HCT116 (cell line): Measurements from ENCODE around the gene LCMT1. TPM values are rescaled to one million over a fixed set of nuclear protein-coding genes. Genes with fewer than 3 reads are reported as not detected.
A peak's percentile ranks its signal among the peaks of the same experiment; 100 is the strongest.

Experiments used
- ATAC-seq: fragments of 200-7000 bp; cut with Tn5 transposase; 2 replicates; pipeline ENCODE4 v1.9.1; 2020; ENCODE audit warnings: mild to moderate bottlenecking, moderate library complexity
- BruUV-seq: library from RNA; stranded (reverse); fragments of 400-500 nt; replicated peaks from 2 replicates; lab custom pipeline; 2021; lab: Mats Ljungman, UMichigan
- CTCF ChIA-PET: fragments of 300-600 bp; sonication (Branson Sonifier 250); formaldehyde crosslinking; loops from one replicate; lab custom pipeline; 2021; ENCODE audit warnings: antibody characterized with exemption; lab: Charles Lee
- POLR2A ChIA-PET: fragments of 300-600, 350-600 bp; sonication (Branson Sonifier 250); formaldehyde crosslinking; loops from one replicate; lab custom pipeline; 2021; ENCODE audit warnings: antibody characterized with exemption; lab: Charles Lee
- RAD21 ChIA-PET, 2 experiments: fragments of 300-600 bp; sonication (Branson Sonifier 250); formaldehyde crosslinking; loops; one replicate each; lab custom pipeline; 2023; ENCODE audit warnings: low total read pairs in 2 of 2; ENCODE audit not compliant: uncharacterized antibody in 2 of 2, unreplicated experiment in 2 of 2, low non-redundant PET in 1 of 2; lab: Charles Lee
- DNase-seq: peaks from one replicate; pipeline ENCODE4 v3.0.0-alpha.2; 2010; ENCODE audit warnings: low read depth, low spot score
- H2AFZ ChIP-seq: fragments of 200-600 bp; shearing (Covaris generic), sonication (generic); 2 replicates; pipeline ENCODE4 v1.6.1; 2017; ENCODE audit warnings: low read depth, mixed run types, mixed read lengths, antibody characterized with exemption, low read length; ENCODE audit not compliant: poor library complexity, severe bottlenecking
- H3K27ac ChIP-seq: 2 replicates; pipeline ENCODE4 v1.5.1; 2012; ENCODE audit warnings: low read depth, low read length
- H3K27me3 ChIP-seq: fragments of 200-600 bp; sonication (generic); 2 replicates; pipeline ENCODE4 v1.6.1; 2016; ENCODE audit warnings: mixed run types, low read length, mixed read lengths; ENCODE audit not compliant: insufficient read depth
- H3K36me3 ChIP-seq, 2 experiments: fragments of 200-500 bp in 1 of 2; fragments of 200-600 bp in 1 of 2; sonication (Bioruptor generic) in 1 of 2; sonication (generic) in 1 of 2; 2 replicates each; pipeline versions ENCODE4 v1.5.1 to v1.6.1; 2014 to 2016; ENCODE audit warnings: low read length in 2 of 2, inconsistent platforms in 1 of 2, mixed read lengths in 1 of 2, mixed run types in 1 of 2; ENCODE audit not compliant: insufficient read depth in 2 of 2, control insufficient read depth in 1 of 2
- H3K4me1 ChIP-seq, 2 experiments: fragments of 200-600 bp in 1 of 2; sonication (generic) in 1 of 2; 2 replicates each; pipeline versions ENCODE4 v1.5.1 to v1.6.1; 2012 to 2017; ENCODE audit warnings: low read length in 2 of 2, inconsistent platforms in 1 of 2, mild to moderate bottlenecking in 1 of 2, mixed read lengths in 1 of 2, mixed run types in 1 of 2, moderate library complexity in 1 of 2; ENCODE audit not compliant: insufficient read depth in 2 of 2, control insufficient read depth in 1 of 2
- H3K4me2 ChIP-seq: fragments of 200-600 bp; sonication (generic); 2 replicates; pipeline ENCODE4 v1.6.1; 2017; ENCODE audit warnings: mixed run types, low read length, mixed read lengths
- H3K4me3 ChIP-seq, 2 experiments: fragments of 200-600 bp in 1 of 2; sonication (generic) in 1 of 2; replicated peaks in 1 of 2; 2 replicates each; pipeline ENCODE4 v1.5.1; 2011 to 2016; ENCODE audit warnings: low read length in 2 of 2, control low read depth in 1 of 2, low read depth in 1 of 2, mild to moderate bottlenecking in 1 of 2, mixed read lengths in 1 of 2, mixed run types in 1 of 2
- H3K79me2 ChIP-seq: fragments of 200-600 bp; sonication (generic); 2 replicates; pipeline ENCODE4 v1.6.1; 2017; ENCODE audit warnings: mild to moderate bottlenecking, mixed run types, low read length, moderate library complexity, mixed read lengths; ENCODE audit not compliant: insufficient read depth
- H3K9ac ChIP-seq: fragments of 200-600 bp; sonication (generic); 2 replicates; pipeline ENCODE4 v1.6.1; 2016; ENCODE audit warnings: low read length, mixed read lengths
- H3K9me2 ChIP-seq: fragments of 200-600 bp; sonication (generic), shearing (Covaris generic); 2 replicates; pipeline ENCODE4 v1.6.1; 2017; ENCODE audit warnings: mixed run types, mild to moderate bottlenecking, moderate library complexity; ENCODE audit not compliant: insufficient read depth
- H3K9me3 ChIP-seq, 2 experiments: fragments of 200-500 bp in 1 of 2; fragments of 200-600 bp in 1 of 2; sonication (Bioruptor generic) in 1 of 2; sonication (generic) in 1 of 2; 2 replicates each; pipeline ENCODE4 v1.6.1; 2014 to 2017; ENCODE audit warnings: low read length in 2 of 2, mixed read lengths in 2 of 2, inconsistent platforms in 1 of 2, low read depth in 1 of 2, mild to moderate bottlenecking in 1 of 2, mixed run types in 1 of 2, moderate library complexity in 1 of 2; ENCODE audit not compliant: control insufficient read depth in 1 of 2, insufficient read depth in 1 of 2
- H4K20me1 ChIP-seq: fragments of 200-600 bp; sonication (generic), shearing (Covaris generic); 2 replicates; pipeline ENCODE4 v1.6.1; 2017; ENCODE audit warnings: mixed run types, mild to moderate bottlenecking, moderate library complexity; ENCODE audit not compliant: insufficient read depth
- CBX3 ChIP-seq: IDR thresholded peaks from 2 replicates; pipeline ENCODE4 v1.6.1; 2012; ENCODE audit warnings: low read depth
- CEBPB ChIP-seq: IDR thresholded peaks from 2 replicates; pipeline ENCODE4 v1.6.1; 2012; ENCODE audit warnings: low read depth
- CTCF ChIP-seq, 3 experiments: fragments of 200-600 bp in 1 of 3; sonication (generic) in 1 of 3; IDR thresholded peaks in 2 of 3; conservative IDR thresholded peaks in 1 of 3; 2 replicates each; pipeline ENCODE4 v1.5.1; 2012 to 2017; ENCODE audit warnings: low read depth in 2 of 3, low read length in 2 of 3, antibody characterized with exemption in 1 of 3, borderline replicate concordance in 1 of 3, control low read depth in 1 of 3, mild to moderate bottlenecking in 1 of 3, mixed read lengths in 1 of 3, mixed run types in 1 of 3, moderate library complexity in 1 of 3; ENCODE audit not compliant: insufficient read depth in 1 of 3
- EGR1 ChIP-seq: IDR thresholded peaks from 2 replicates; pipeline ENCODE4 v1.6.1; 2012; ENCODE audit warnings: low read depth
- FOSL1 ChIP-seq: IDR thresholded peaks from 2 replicates; pipeline ENCODE4 v1.6.1; 2012; ENCODE audit warnings: low read depth
- JUND ChIP-seq: IDR thresholded peaks from 2 replicates; pipeline ENCODE4 v1.6.1; 2012
- POLR2A ChIP-seq: IDR thresholded peaks from 2 replicates; pipeline ENCODE4 v1.7.0; 2011; ENCODE audit warnings: borderline replicate concordance; ENCODE audit not compliant: insufficient read depth, insufficient read length; ENCODE audit errors: extremely low read depth
- POLR2AphosphoS5 ChIP-seq: IDR thresholded peaks from 2 replicates; pipeline ENCODE4 v1.6.1; 2011; ENCODE audit warnings: mild to moderate bottlenecking, low read depth, low read length, moderate library complexity
- RAD21 ChIP-seq: IDR thresholded peaks from 2 replicates; pipeline ENCODE4 v1.6.1; 2012; ENCODE audit warnings: low read depth, mild to moderate bottlenecking
- SP1 ChIP-seq: IDR thresholded peaks from 2 replicates; pipeline ENCODE4 v1.6.1; 2012; ENCODE audit warnings: low read depth
- YY1 ChIP-seq: IDR thresholded peaks from 2 replicates; pipeline ENCODE4 v1.6.1; 2011; ENCODE audit warnings: low read length, low read depth, moderate library complexity, mild to moderate bottlenecking; ENCODE audit not compliant: insufficient replicate concordance; ENCODE audit errors: extremely low read depth
- ZFX ChIP-seq: fragments of 450-650 bp; IDR thresholded peaks from 2 replicates; pipeline ENCODE4 v1.6.1; 2017
- intact Hi-C: fragments of 100-400 bp; cut with micrococcal nuclease; formaldehyde crosslinking; loops from 2 replicates; pipeline ENCODE4 v1.10.0; 2022
- total RNA-seq: library from RNA; stranded (reverse); gene quantifications from one replicate; pipeline ENCODE4 v1.2.1, GENCODE V29; 2021; ENCODE audit not compliant: unreplicated experiment

LCMT1 gene
- total RNA-seq, 1 experiment from 2014 or later, result 52.4 TPM

GRCh38 chr16:25198021-25198420, 86.5 kb downstream of the LCMT1 start:
- no peak overlapping the region for H3K4me3 ChIP-seq
- no peaks in the 10 kb centered on the region for H4K20me1 ChIP-seq
- TF ChIP-seq CTCF (IDR thresholded peaks at IDR 0.05 in 2 of 3, conservative IDR thresholded peaks at IDR 0.05 in 1 of 3; ENCODE audit: borderline replicate concordance in 1 of 3, insufficient read depth in 1 of 3, low read depth in 2 of 3, low read length in 2 of 3) (no peak), YY1 (no peak), FOSL1 (peak; percentile 42; the same call in 1 of the 2 replicates), CBX3 (no peak), SP1 (peak; percentile 38; the same call in 1 of the 2 replicates)
- ChIA-PET RAD21 (no interaction called here), POLR2A (no interaction called here), CTCF (interaction anchor here (1.8 kb wide), 1 partner anchor 27 kb away, joined by 4 read pairs; no protein-coding TSS in a partner anchor)
- DNase-seq (peak; percentile 51), ATAC-seq (peak; percentile 88)
- intact Hi-C loops, result no loop called here
- BruUV-seq, result no TSS peak
- no peaks in the 10 kb centered on the region for H3K9me2 ChIP-seq
- peak overlapping the region; percentile 58 for H3K4me2 ChIP-seq
- peaks cover 0 to 12% of the 10 kb centered on the region in 2 experiments; a peak in 2 of 4 replicates for H3K4me1 ChIP-seq
- no peak overlapping the region for H3K9ac ChIP-seq
- no peak overlapping the region for H3K27ac ChIP-seq
- H3K36me3 ChIP-seq, result no peaks in the 10 kb centered on the region
- H3K9me3 ChIP-seq, result no peaks in the 10 kb centered on the region
- peak overlapping the region; percentile 67 for H2AFZ ChIP-seq
- H3K27me3 ChIP-seq, result no peaks in the 10 kb centered on the region
- no peaks in the 10 kb centered on the region for H3K79me2 ChIP-seq

GRCh38 chr16:25199457-25199856, 87.9 kb downstream of the LCMT1 start:
- DNase-seq (no peak), ATAC-seq (no peak)
- TF ChIP-seq CBX3 (no peak), RAD21 (no peak), JUND (no peak), EGR1 (no peak), CEBPB (no peak), ZFX (no peak), POLR2AphosphoS5 (no peak), POLR2A (no peak), YY1 (no peak)
- H3K4me3 ChIP-seq, result no peak overlapping the region
- no peak overlapping the region for H3K4me2 ChIP-seq
- H4K20me1 ChIP-seq, result no peaks in the 10 kb centered on the region
- POLR2A ChIA-PET, result no interaction called here
- no peaks in the 10 kb centered on the region for H3K27me3 ChIP-seq
- no peaks in the 10 kb centered on the region for H3K79me2 ChIP-seq
- H3K4me1 ChIP-seq, result peaks cover 0 to 12% of the 10 kb centered on the region in 2 experiments; a peak in 2 of 4 replicates
- H3K9ac ChIP-seq, result no peak overlapping the region
- no TSS peak for BruUV-seq
- no peaks in the 10 kb centered on the region for H3K36me3 ChIP-seq
- H3K9me2 ChIP-seq, result no peaks in the 10 kb centered on the region
- H2AFZ ChIP-seq, result no peak overlapping the region
- no peak overlapping the region for H3K27ac ChIP-seq
- intact Hi-C loops, result no loop called here
- no peaks in the 10 kb centered on the region for H3K9me3 ChIP-seq
- CTCF ChIA-PET, result no interaction called here
- RAD21 ChIA-PET, result no interaction called here
